Duodenal mucosa (tissue), 2 donors: ENCODE results near the gene CLEC2B.

Source experiments
- H3K27ac ChIP-seq: one replicate; pipeline ENCODE4 v1.7.0; 2013; ENCODE audit warnings: low read depth, low read length
- H3K27me3 ChIP-seq, 2 donors: one replicate each; pipeline ENCODE4 v1.7.0; 2013; ENCODE audit warnings: low read length in 2 of 2, control low read depth in 1 of 2; ENCODE audit not compliant: insufficient read depth in 2 of 2, control insufficient read depth in 1 of 2
- H3K36me3 ChIP-seq, 2 donors: one replicate each; pipeline ENCODE4 v1.7.0; 2013; ENCODE audit warnings: low read length in 2 of 2, control low read depth in 1 of 2; ENCODE audit not compliant: insufficient read depth in 2 of 2, control insufficient read depth in 1 of 2
- H3K4me1 ChIP-seq, 2 donors: one replicate each; pipeline ENCODE4 v1.7.0; 2013; ENCODE audit warnings: low read length in 2 of 2, control low read depth in 1 of 2; ENCODE audit not compliant: insufficient read depth in 2 of 2, control insufficient read depth in 1 of 2
- H3K4me3 ChIP-seq, 2 donors: one replicate each; pipeline ENCODE4 v1.7.0; 2013; ENCODE audit warnings: low read length in 2 of 2, low read depth in 1 of 2
- H3K9ac ChIP-seq, 2 donors: one replicate each; pipeline ENCODE4 v1.7.0; 2013; ENCODE audit warnings: low read length in 2 of 2, low read depth in 1 of 2
- H3K9me3 ChIP-seq, 2 donors: one replicate each; pipeline ENCODE4 v1.7.0; 2013; ENCODE audit warnings: low read length in 2 of 2, control low read depth in 1 of 2; ENCODE audit not compliant: control insufficient read depth in 1 of 2

Gene CLEC2B

DNA sequence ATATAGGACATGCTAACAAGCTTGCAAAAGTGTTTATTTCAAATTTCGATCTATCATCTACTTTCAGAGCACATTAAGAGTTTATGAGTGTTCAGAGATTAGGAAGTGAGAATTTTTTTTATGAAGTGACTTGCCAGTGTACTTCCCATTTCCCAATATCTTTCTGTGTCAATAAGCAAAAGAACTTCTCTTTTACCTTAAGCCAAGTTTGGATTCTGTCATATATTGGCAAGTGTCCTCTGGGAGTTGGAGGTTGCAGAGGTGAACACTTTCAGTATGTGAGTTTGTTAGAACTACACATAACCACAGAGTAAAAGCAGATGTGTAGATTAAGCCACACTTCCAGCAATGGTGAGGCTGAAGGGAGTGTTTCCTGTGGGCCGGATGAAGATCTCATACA lies 58.5 kb downstream of the CLEC2B start:
- Histone ChIP-seq H3K27me3 (no peaks in the 10 kb centered on the region), H3K27ac (no peak overlapping the region), H3K9me3 (no peaks in the 10 kb centered on the region), H3K9ac (no peak overlapping the region), H3K4me1 (no peaks in the 10 kb centered on the region), H3K4me3 (no peak overlapping the region), H3K36me3 (no peaks in the 10 kb centered on the region)

DNA sequence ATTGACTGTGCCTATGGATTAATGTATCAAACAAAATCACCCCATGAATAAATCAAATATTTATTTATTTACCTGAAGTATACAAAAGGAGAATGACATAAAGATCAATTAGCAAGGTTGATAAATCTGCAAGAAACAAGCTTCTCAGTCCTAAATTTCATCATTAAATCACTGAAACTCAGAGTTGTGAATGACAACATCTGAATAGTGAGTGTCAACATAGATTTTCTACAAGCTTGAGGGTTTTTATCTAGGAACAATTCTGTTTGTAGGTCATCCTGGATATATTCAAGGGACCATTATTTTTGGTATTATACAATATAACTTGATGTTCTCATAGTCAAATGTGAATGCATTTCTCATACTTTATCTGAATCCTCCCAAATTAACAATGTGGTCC lies 59.3 kb downstream of the CLEC2B start:
- Histone ChIP-seq H3K4me1 (no peaks in the 10 kb centered on the region), H3K36me3 (no peaks in the 10 kb centered on the region), H3K9ac (no peak overlapping the region), H3K27me3 (no peaks in the 10 kb centered on the region), H3K9me3 (no peaks in the 10 kb centered on the region), H3K4me3 (no peak overlapping the region), H3K27ac (no peak overlapping the region)

DNA sequence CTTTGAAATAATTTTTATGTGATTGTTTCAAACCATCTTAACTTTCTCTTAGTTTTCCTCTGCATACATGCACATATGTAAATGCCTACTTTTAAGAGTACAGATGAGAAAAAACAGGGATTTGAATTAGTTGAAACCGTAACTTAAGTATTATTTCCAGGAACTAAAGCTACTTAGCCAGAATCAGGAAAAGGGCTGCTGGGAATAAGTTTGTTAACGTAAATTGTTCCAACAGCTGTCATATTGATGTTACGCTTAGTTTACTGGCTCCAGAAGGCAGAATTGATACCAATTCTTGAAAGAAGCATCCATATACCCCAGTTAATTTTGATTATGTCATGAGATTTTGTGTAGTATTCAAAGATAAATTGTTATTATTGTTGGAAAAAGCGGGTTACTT lies 59.8 kb downstream of the CLEC2B start:
- H3K36me3 ChIP-seq = no peaks in the 10 kb centered on the region
- no peaks in the 10 kb centered on the region for H3K4me1 ChIP-seq
- H3K9ac ChIP-seq = no peak overlapping the region
- no peaks in the 10 kb centered on the region for H3K27me3 ChIP-seq
- no peak overlapping the region for H3K4me3 ChIP-seq
- H3K27ac ChIP-seq = no peak overlapping the region
- no peaks in the 10 kb centered on the region for H3K9me3 ChIP-seq

DNA sequence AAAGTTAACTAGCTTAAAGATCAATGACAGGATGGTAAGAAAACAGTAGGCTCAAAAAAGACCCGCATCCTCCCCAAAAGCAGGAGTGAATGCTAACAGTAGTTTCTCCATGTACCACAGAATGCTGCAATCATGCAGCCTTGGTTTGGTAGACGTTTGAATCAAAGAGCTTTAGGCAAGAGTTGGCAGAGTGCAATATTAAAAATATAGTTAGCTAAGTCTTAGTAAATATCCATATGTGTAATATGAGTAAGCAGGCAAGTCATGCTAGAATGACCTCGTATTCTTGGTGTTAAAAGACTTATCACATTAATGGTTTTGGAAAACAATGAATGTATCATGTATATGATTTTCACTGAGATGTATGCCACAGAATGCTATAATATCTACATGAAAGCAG lies 60.6 kb downstream of the CLEC2B start:
- Histone ChIP-seq H3K9me3 (no peaks in the 10 kb centered on the region), H3K4me1 (no peaks in the 10 kb centered on the region), H3K27ac (no peak overlapping the region), H3K36me3 (no peaks in the 10 kb centered on the region), H3K4me3 (no peak overlapping the region), H3K27me3 (no peaks in the 10 kb centered on the region), H3K9ac (no peak overlapping the region)

DNA sequence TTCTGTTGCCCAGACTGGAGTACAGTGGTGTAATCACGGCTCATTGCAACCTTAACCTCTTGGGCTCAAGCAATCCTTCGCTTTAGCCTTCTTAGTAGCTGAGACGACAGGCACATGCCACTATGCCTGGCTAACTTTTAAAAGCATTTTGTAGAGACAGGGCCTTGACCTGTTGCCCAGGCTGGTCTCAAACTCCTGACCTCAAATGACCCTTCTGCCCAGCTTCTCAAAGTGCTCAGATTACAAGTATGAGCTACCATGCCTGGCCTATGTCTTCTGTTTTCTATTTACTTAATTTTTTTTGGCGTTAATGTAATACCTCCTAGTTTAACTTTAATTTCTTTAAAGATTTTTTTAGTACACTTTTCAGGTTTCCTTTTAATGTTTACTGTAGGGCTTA lies 62.4 kb downstream of the CLEC2B start:
- H3K4me1 ChIP-seq = no peaks in the 10 kb centered on the region
- no peaks in the 10 kb centered on the region for H3K36me3 ChIP-seq
- H3K27ac ChIP-seq = no peak overlapping the region
- H3K9me3 ChIP-seq = no peaks in the 10 kb centered on the region
- no peak overlapping the region for H3K4me3 ChIP-seq
- H3K9ac ChIP-seq = no peak overlapping the region
- no peaks in the 10 kb centered on the region for H3K27me3 ChIP-seq

DNA sequence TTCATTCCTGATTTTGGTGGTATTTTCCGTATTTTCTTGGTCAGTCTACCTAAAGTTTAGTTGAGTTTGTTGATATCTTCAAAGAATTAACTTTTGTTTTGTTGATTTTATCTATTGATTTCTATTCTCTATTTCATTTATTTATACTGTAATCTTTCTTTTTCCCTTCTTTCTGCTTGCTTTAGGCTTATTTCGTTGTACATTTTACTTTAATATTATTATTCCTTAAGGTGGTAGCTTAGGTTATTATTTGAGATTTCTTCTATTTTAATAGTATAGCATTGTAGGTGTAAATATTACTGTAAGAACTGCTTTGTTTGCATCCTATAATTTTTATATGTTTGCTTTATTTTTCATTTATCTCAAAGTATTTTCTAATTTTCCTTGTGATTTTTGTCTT lies 63.3 kb downstream of the CLEC2B start:
- Histone ChIP-seq H3K27me3 (no peaks in the 10 kb centered on the region), H3K4me3 (no peak overlapping the region), H3K4me1 (no peaks in the 10 kb centered on the region), H3K36me3 (no peaks in the 10 kb centered on the region), H3K9ac (no peak overlapping the region), H3K27ac (no peak overlapping the region), H3K9me3 (no peaks in the 10 kb centered on the region)
